Activated naive CD4-positive, alpha-beta T cell (primary cell): Measurements from ENCODE around the gene SLC39A8.

Experiments used
- DNase-seq, 4 experiments: peaks; one replicate each; lab custom pipeline; 2025; lab: John Stamatoyannopoulos, UW

The SLC39A8 gene

GRCh38 chr4:102339018-102339417 lies 6.3 kb downstream of the SLC39A8 start:
- DNase-seq: no peak

- DNase-seq: no peak
Observed at GRCh38 chr4:102338405-102338804, 6.9 kb downstream of the SLC39A8 start.

DNA sequence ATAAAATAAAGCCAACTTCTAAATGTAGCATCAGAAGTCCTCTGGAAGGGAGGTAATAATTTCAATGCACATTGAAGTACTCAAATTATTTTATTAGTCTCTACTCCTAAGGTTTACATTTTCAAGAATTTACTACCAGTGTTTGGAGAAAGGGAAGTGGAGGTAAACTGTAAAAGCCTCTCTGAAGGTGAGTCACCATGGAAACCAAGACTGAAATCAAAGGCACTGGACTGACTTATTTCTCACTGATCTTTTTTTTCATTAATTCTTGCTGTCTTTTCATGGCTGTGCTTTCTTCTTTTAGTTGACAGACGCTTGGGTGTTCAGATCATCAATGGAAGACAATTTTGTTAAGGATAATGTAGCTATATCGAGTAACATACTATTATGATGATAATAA lies 9.7 kb downstream of the SLC39A8 start:
- DNase-seq: no peak

- no peak for DNase-seq
Observed at GRCh38 chr4:102334624-102335023, 10.7 kb downstream of the SLC39A8 start.

DNA sequence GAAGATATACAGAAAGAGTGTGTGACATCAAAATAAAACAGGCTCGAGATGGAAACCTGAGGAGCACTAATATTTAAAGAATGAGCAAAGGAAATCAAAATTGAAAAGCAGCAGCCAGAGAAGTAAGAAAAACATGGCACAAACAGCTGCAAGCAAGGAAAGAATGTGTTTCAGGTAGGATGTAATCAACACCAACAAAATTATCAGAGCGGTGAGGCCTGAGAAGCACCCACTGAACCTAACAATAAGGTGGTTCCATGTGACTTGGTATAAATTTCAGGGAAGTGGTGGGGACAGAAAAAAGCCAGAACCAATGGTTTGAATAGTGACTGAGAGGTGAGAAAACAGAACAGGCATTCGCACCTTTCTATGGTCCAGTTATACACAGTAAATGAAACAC lies 11.5 kb downstream of the SLC39A8 start:
- no peak for DNase-seq

- no peak for DNase-seq
Observed at GRCh38 chr4:102328045-102328444, 17.2 kb downstream of the SLC39A8 start.

- no peak for DNase-seq
Observed at GRCh38 chr4:102326951-102327350, 18.3 kb downstream of the SLC39A8 start.

GRCh38 chr4:102324730-102325129 lies 20.6 kb downstream of the SLC39A8 start:
- no peak for DNase-seq

DNA sequence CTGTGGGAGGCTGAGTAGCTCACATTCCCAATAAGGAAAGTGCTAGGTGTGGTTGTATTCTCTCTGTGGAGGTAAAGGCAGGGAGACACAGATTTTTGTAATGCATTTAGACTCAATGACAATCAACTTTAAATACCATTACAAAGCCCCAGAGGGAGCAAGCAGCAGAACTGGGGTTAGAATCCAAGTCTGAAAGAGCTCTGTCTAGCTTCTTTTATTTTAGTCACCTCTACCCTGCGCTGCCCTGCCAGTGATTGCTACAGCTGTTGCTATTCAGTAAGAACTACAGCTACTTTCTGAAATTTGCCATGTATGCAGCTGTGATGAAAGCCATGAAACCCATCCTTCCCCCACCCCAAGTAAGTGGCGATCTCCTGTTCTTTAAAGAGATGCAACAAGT lies 22.5 kb downstream of the SLC39A8 start:
- no peak for DNase-seq

DNA sequence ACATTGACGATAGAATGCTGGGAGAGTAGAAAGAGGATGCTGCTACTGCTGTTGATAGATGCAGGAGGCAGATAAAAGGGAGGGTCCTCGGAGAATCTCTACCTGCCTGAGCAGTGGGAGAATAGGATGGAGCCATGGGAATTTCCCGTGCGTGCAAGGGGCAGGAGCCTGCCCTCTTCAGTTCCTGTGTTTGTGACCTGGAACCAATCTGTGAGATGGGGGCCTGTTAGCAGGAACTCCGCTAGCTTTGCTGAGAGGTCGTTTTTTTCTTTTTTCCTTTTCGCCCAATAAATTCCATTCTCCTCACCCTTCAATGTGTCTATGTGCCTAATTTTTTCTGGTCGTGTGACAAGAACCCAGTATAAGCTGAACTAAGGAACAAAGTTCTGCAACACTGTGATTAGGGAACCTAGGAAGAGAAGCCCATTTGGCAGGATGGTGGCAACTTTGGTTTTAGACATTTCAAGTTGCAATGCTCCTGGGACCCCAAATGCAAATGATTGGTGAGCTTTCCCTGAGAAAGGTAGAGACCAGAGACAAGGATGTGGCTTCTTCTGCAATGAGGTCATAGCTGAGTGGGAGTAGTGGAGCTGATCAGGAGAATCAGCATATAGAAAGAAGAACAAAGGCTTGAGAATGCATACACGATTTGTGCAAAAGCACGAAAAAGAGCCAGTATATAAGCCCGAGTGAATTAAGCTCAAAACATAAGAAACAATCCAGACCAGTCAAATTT lies 23.9 kb downstream of the SLC39A8 start:
- DNase-seq: no peak

GRCh38 chr4:102319594-102319993 lies 25.7 kb downstream of the SLC39A8 start:
- no peak for DNase-seq

DNA sequence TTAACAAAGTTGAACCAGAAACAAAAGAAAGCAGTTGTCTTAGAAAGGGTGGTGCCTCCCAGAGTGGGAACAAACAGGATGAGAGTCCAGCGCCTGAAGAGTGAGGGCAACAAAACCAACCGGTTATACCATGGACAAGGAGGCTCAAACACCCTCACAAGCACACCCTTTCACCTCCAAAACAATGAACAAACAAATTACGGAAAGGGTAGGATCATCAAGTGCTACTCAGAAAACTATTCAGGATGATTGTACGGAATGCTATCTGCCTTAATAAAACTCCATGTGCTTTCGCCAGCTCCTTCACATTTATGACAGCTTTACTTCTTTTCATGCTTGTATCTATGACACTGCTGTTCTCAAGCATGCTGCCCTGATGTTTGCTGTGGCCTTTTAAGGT lies 26.8 kb downstream of the SLC39A8 start:
- DNase-seq: no peak

GRCh38 chr4:102318105-102318504 lies 27.2 kb downstream of the SLC39A8 start:
- DNase-seq: no peak

GRCh38 chr4:102317459-102317858 lies 27.8 kb downstream of the SLC39A8 start:
- DNase-seq: no peak

DNA sequence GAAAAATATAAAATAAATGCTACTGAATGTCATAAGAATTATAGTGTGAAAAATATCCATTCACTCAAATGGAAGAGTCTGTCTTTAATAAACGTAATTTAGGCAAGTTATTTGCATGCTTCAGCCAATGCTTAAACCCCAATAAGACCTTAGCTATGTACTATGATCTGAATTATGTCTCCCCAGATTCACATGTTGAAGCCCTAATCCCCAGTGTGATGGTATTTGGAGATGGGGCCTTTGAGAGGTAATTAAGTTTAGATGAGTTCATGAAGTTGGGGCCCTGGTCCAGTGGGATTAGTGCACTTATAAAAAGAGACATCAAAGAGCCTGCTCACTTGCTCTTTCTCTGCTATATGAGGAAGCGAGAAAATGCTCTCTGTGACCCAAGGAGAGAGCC lies 28.7 kb downstream of the SLC39A8 start:
- no peak for DNase-seq

DNA sequence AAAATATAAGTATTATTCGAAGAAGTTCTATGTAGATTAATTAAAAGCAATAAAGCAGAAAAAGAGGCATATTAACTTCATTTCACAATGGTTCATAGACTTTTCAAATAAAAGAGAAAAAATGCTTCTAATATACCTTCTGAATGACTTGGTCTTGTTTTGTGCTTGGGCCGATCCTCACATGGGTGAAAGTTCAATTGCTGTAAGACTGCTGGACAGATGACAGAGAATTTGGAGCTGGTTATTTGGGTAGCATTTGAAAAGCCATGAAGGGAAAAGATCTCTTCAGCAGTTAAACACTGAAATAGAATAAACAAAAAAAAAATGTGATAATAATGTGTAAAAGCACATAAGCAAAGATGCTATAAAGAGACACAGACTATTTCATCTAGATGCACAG lies 29.8 kb downstream of the SLC39A8 start:
- no peak for DNase-seq

- DNase-seq: no peak
Observed at GRCh38 chr4:102312417-102312816, 32.9 kb downstream of the SLC39A8 start.

GRCh38 chr4:102311912-102312311 lies 33.4 kb downstream of the SLC39A8 start:
- DNase-seq: no peak

DNA sequence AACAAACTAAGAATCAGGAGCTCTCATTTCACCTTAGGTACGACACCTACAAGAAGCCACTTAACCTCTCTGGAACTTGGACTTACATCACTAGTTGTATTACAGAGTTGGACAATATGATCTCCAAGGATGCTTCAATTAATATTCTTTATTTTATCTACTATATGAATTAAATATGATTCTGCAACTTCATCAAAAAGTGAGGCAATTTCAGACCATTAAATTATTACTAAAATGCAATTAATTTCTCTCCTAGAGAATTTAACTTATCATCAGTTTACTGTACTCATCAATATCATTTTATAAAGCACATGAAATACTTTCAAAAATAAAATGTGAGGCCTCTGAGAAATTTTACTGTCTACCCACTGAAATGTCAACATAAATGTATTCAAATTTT lies 33.9 kb downstream of the SLC39A8 start:
- no peak for DNase-seq

- DNase-seq: no peak
Observed at GRCh38 chr4:102308032-102308799, 37.1 kb downstream of the SLC39A8 start.

DNA sequence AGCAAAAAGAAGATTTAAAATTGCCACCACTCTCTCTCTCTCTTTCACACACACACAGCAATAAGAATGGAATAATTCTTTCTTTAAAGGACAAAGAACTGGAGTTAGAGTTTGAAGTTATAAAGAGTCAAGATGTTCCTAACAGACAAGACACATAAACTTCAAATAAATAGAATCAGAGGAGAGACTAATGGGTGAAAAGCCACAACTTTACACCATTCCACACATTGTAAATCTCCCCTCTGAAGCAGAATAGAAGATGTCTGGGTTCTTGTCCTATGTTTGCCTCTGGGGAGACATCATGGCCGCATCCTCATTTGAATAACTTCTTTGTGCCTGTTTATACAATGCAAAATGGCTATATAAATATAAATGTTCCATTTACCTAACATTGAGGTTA lies 39.6 kb downstream of the SLC39A8 start:
- DNase-seq: no peak

- no peak for DNase-seq
Observed at GRCh38 chr4:102302762-102303161, 42.5 kb downstream of the SLC39A8 start.

DNA sequence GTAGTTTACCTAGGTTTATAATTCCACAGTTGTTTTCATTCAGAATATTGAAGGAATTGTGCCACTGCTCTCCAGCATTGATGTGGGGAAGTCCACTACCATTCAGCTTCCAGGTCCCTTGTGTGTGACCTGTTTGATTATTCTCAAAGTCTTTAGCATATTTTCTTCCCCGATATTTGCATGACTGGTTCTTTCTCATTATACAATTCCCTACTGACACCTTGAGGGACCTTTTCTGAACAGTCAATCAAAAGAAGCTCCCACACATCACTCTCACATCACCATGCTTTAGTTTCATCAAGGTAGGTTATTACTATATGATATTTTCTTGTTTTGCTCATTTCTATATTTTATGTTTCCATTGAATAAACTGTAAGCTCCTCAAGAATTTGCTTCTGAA lies 44.1 kb downstream of the SLC39A8 start:
- no peak for DNase-seq
